Activated CD4-positive, alpha-beta T cell treated with anti-CD3 and anti-CD28 coated beads, Interleukin-2, amount 10 ng/mL, durations not matched to agents 7 days and 5 days (primary cell): ENCODE data around the gene GPSM1. TPM values are rescaled to one million over a fixed set of nuclear protein-coding genes. Genes with fewer than 3 reads are reported as not detected.

Experiments used
- CTCF ChIA-PET: fragments of 350-600 bp; sonication (Branson Sonifier 250); formaldehyde crosslinking; loops from one replicate; lab custom pipeline; 2021; ENCODE audit warnings: antibody characterized with exemption; lab: Charles Lee
- POLR2A ChIA-PET: fragments of 350-600 bp; sonication (Branson Sonifier 250); formaldehyde crosslinking; loops from one replicate; lab custom pipeline; 2021; ENCODE audit warnings: antibody characterized with exemption; lab: Charles Lee
- DNase-seq: peaks from one replicate; pipeline ENCODE4 v3.0.0-alpha.2; 2020
- H3K27ac Mint-ChIP-seq: one replicate; pipeline ENCODE4 v1.8.0; 2021; ENCODE audit warnings: mild to moderate bottlenecking, moderate library complexity, mixed read lengths
- H3K27me3 Mint-ChIP-seq: one replicate; pipeline ENCODE4 v1.8.0; 2021; ENCODE audit warnings: mixed read lengths
- H3K36me3 Mint-ChIP-seq: one replicate; pipeline ENCODE4 v1.8.0; 2021; ENCODE audit warnings: low read depth, mixed read lengths
- H3K4me1 Mint-ChIP-seq: one replicate; pipeline ENCODE4 v1.8.0; 2021; ENCODE audit warnings: mixed read lengths
- H3K4me3 Mint-ChIP-seq: one replicate; pipeline ENCODE4 v1.8.0; 2021; ENCODE audit warnings: mild to moderate bottlenecking, moderate library complexity, mixed read lengths
- H3K9me3 Mint-ChIP-seq: one replicate; pipeline ENCODE4 v1.8.0; 2021; ENCODE audit warnings: mixed read lengths
- total RNA-seq, 2 experiments: library from RNA; stranded (reverse); gene quantifications; one replicate each; pipeline ENCODE4 v1.2.3, GENCODE V29; 2021

The GPSM1 gene
- total RNA-seq, 2 experiments from 2014 or later: 2.7 to 2.9 TPM

GRCh38 chr9:136328622-136329041, 1.3 kb downstream of the GPSM1 start:
- Mint-ChIP-seq H3K27ac (no peak overlapping the region), H3K4me1 (peaks cover 2% of the 10 kb centered on the region), H3K9me3 (no peaks in the 10 kb centered on the region), H3K27me3 (no peaks in the 10 kb centered on the region), H3K4me3 (no peak overlapping the region), H3K36me3 (no peaks in the 10 kb centered on the region)
- CTCF ChIA-PET: interaction anchor here (1.6 kb wide), 1 partner anchor 42 kb away, joined by 3 read pairs; no protein-coding TSS in a partner anchor
- POLR2A ChIA-PET: no interaction called here
- DNase-seq: no peak

- Mint-ChIP-seq H3K36me3 (no peaks in the 10 kb centered on the region), H3K4me3 (no peak overlapping the region), H3K4me1 (peaks cover 2% of the 10 kb centered on the region), H3K27ac (no peak overlapping the region), H3K9me3 (no peaks in the 10 kb centered on the region), H3K27me3 (no peaks in the 10 kb centered on the region)
- DNase-seq: no peak
- ChIA-PET CTCF (no interaction called here), POLR2A (no interaction called here)
Measured at GRCh38 chr9:136329211-136329627, 1.9 kb downstream of the GPSM1 start.

DNA sequence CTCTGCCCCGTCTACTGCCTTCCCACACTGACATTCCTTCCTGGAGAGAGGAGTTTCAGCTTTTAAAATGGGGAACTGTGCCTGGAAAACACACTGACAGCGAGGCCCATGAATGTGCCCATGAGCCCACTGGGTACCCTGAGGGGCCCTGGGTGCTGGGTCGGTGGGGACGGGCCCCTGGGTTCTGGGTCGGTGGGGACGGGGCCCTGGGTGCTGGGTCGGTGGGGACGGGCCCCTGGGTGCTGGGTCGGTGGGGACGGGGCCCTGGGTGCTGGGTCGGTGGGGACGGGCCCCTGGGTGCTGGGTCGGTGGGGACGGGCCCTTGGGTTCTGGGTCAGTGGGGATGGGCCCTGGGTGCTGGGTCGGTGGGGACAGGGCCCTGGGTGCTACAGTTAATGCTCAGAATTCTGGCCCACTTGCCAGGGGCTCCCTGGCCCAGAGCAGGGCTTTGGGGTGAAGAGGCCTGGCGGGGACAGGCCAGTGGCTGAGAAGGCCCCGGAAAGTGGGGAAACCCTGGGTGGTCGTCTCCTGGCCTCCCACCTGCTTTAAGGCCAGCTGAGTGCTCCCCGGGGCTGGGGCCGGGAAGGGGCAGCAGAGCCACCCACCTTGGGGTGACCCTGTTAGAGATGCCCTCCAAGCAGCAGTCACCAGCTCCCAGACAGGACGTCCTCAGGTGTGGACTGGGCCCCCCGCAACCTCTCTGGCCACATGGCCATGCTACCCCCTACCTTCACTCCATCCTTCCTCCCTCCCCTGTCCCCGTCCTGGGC, 2.5 kb downstream of the GPSM1 start:
- Mint-ChIP-seq H3K36me3 (no peaks in the 10 kb centered on the region), H3K27ac (no peak overlapping the region), H3K27me3 (no peaks in the 10 kb centered on the region), H3K9me3 (no peaks in the 10 kb centered on the region), H3K4me3 (no peak overlapping the region), H3K4me1 (peaks cover 2% of the 10 kb centered on the region)
- ChIA-PET CTCF (no interaction called here), POLR2A (no interaction called here)
- no peak for DNase-seq

GRCh38 chr9:136330406-136330990, 3.2 kb downstream of the GPSM1 start:
- DNase-seq: no peak
- no peaks in the 10 kb centered on the region for H3K36me3 Mint-ChIP-seq
- no peaks in the 10 kb centered on the region for H3K27me3 Mint-ChIP-seq
- peaks cover 2% of the 10 kb centered on the region for H3K4me1 Mint-ChIP-seq
- H3K9me3 Mint-ChIP-seq: no peaks in the 10 kb centered on the region
- CTCF ChIA-PET: no interaction called here
- POLR2A ChIA-PET: no interaction called here
- H3K4me3 Mint-ChIP-seq: no peak overlapping the region
- no peak overlapping the region for H3K27ac Mint-ChIP-seq

GRCh38 chr9:136331030-136331429, 3.7 kb downstream of the GPSM1 start:
- H3K27me3 Mint-ChIP-seq: no peaks in the 10 kb centered on the region
- ChIA-PET POLR2A (interaction anchor here (0.5 kb wide), 1 partner anchor 307 kb away, joined by 3 read pairs; no protein-coding TSS in a partner anchor), CTCF (no interaction called here)
- H3K4me3 Mint-ChIP-seq: no peak overlapping the region
- DNase-seq: no peak
- H3K9me3 Mint-ChIP-seq: no peaks in the 10 kb centered on the region
- no peaks in the 10 kb centered on the region for H3K36me3 Mint-ChIP-seq
- peaks cover 2% of the 10 kb centered on the region for H3K4me1 Mint-ChIP-seq
- no peak overlapping the region for H3K27ac Mint-ChIP-seq

DNA sequence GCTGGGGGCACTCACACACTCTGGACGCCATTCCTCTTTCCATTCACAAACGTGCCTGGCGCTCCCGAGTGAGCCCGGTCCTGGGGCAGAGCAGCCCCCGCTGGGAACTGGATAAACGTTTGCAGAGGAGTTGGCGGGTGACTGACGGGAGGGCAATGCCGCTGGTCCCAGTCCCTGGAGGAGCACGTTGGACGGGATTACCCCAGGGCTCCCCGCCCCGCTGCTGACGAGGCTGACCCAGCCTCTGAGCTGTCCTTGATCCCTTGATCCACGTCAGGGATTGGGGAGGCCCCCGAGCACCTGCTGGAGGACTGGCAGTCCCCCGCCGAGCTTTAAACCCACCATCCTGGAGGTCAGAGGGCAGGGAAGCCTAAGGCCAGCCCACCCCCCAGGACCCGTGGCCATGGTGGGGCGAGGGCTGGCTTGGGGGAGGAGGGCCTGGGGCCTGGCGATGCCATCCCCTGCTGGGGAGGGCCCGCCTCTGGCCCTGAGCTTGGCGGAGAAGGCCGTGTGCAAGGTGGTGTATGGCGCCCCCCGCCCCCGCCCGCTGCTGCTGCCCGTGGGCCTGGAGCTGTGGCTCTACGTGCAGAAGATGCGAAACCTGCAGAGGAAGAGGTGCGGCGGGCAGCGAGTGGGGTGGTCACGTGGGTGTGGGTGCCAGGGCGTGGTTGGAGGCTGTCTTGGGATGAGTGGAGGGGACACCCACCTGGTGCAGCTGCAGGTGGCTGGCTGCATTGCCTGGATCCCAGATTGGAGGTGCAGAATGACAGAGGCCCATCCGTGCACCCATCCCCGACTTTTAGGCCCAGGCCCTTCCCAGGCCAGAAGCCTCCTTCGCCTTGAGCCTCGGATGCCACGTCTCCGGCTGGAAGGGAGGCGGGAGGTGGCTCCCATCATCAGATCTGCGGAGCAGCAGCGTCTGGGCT, 4.5 kb downstream of the GPSM1 start:
- no peaks in the 10 kb centered on the region for H3K36me3 Mint-ChIP-seq
- H3K27me3 Mint-ChIP-seq: no peaks in the 10 kb centered on the region
- no peaks in the 10 kb centered on the region for H3K9me3 Mint-ChIP-seq
- peaks cover 2% of the 10 kb centered on the region for H3K4me1 Mint-ChIP-seq
- ChIA-PET POLR2A (interaction anchor here (0.5 kb wide), 1 partner anchor 306 kb away, joined by 3 read pairs; no protein-coding TSS in a partner anchor), CTCF (interaction anchor here (0.6 kb wide), 1 partner anchor 512 kb away, joined by 4 read pairs; no protein-coding TSS in a partner anchor)
- no peak for DNase-seq
- no peak overlapping the region for H3K27ac Mint-ChIP-seq
- H3K4me3 Mint-ChIP-seq: no peak overlapping the region

DNA sequence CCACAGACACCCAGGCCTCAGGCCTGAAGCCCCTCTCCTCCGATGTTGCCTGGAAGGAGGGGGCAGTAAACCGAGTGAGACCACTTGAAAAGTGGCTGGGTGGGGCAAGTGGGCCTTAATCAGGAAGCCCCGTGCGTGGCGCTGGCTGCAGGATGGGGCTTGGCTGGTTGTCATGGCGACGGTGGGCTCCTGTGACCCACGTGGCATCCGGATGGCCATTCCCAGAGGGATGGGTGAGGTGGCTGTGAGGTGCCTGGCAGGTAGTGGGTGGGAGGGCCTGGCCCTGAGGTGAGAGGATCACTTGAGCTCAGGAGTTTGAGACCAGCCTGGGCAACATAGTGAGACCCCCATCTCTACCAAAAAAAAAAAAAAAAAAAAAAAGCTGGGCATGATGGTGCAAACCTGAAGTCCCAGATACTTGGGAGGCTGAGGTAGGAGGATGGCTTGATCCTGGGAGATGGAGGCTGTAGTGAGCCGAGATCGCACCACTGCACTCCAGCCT, 5.2 kb downstream of the GPSM1 start:
- ChIA-PET CTCF (interaction anchor here (0.6 kb wide), 1 partner anchor 513 kb away, joined by 4 read pairs; no protein-coding TSS in a partner anchor), POLR2A (no interaction called here)
- no peak overlapping the region for H3K4me3 Mint-ChIP-seq
- H3K27ac Mint-ChIP-seq: no peak overlapping the region
- H3K27me3 Mint-ChIP-seq: no peaks in the 10 kb centered on the region
- peaks cover 2% of the 10 kb centered on the region for H3K4me1 Mint-ChIP-seq
- H3K36me3 Mint-ChIP-seq: no peaks in the 10 kb centered on the region
- H3K9me3 Mint-ChIP-seq: no peaks in the 10 kb centered on the region
- DNase-seq: no peak

- H3K27me3 Mint-ChIP-seq: no peaks in the 10 kb centered on the region
- H3K36me3 Mint-ChIP-seq: no peaks in the 10 kb centered on the region
- H3K27ac Mint-ChIP-seq: no peak overlapping the region
- DNase-seq: no peak
- no peak overlapping the region for H3K4me3 Mint-ChIP-seq
- peaks cover 2% of the 10 kb centered on the region for H3K4me1 Mint-ChIP-seq
- ChIA-PET POLR2A (no interaction called here), CTCF (no interaction called here)
- no peaks in the 10 kb centered on the region for H3K9me3 Mint-ChIP-seq
Measured at GRCh38 chr9:136333045-136333444, 5.7 kb downstream of the GPSM1 start.

- DNase-seq: no peak
- ChIA-PET CTCF (no interaction called here), POLR2A (no interaction called here)
- Mint-ChIP-seq H3K27ac (no peak overlapping the region), H3K9me3 (no peaks in the 10 kb centered on the region), H3K4me1 (peaks cover 2% of the 10 kb centered on the region), H3K36me3 (no peaks in the 10 kb centered on the region), H3K4me3 (no peak overlapping the region), H3K27me3 (no peaks in the 10 kb centered on the region)
Measured at GRCh38 chr9:136333486-136333885, 6.1 kb downstream of the GPSM1 start.

DNA sequence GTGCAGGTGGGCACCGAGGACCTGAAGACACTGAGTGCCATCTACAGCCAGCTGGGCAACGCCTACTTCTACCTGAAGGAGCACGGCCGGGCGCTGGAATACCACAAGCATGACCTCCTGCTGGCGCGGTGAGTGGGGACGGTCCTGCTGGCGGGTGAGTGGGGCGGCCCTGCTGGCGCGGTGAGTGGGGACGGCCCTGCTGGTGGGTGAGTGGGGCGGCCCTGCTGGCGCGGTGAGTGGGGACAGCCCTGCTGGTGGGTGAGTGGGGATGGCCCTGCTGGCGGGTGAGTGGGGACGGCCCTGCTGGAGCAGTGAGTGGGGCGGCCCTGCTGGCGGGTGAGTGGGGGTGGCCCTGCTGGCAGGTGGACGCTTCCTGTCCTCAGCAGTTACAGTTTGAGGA, 7.2 kb downstream of the GPSM1 start:
- no peaks in the 10 kb centered on the region for H3K4me1 Mint-ChIP-seq
- no peak for DNase-seq
- no peaks in the 10 kb centered on the region for H3K27me3 Mint-ChIP-seq
- no peaks in the 10 kb centered on the region for H3K9me3 Mint-ChIP-seq
- no peaks in the 10 kb centered on the region for H3K36me3 Mint-ChIP-seq
- ChIA-PET CTCF (no interaction called here), POLR2A (no interaction called here)
- no peak overlapping the region for H3K4me3 Mint-ChIP-seq
- H3K27ac Mint-ChIP-seq: no peak overlapping the region

GRCh38 chr9:136335296-136336155, 8.2 kb downstream of the GPSM1 start:
- ChIA-PET POLR2A (no interaction called here), CTCF (no interaction called here)
- DNase-seq: no peak
- Mint-ChIP-seq H3K4me1 (no peaks in the 10 kb centered on the region), H3K9me3 (no peaks in the 10 kb centered on the region), H3K27ac (no peak overlapping the region), H3K36me3 (no peaks in the 10 kb centered on the region), H3K27me3 (no peaks in the 10 kb centered on the region), H3K4me3 (no peak overlapping the region)
